Liver (tissue), 9 donors: ENCODE data around the gene ROPN1L. TPM values are rescaled to one million over a fixed set of nuclear protein-coding genes. Genes with fewer than 3 reads are reported as not detected.

Experiments used
- DNase-seq: peaks from one replicate; pipeline ENCODE4 v3.0.0-alpha.2; 2017; ENCODE audit warnings: low spot score
- H3K27ac ChIP-seq, 2 donors: one replicate each; pipeline ENCODE4 v1.7.0; 2013; ENCODE audit warnings: inconsistent platforms in 2 of 2, low read length in 2 of 2, control low read depth in 1 of 2, low read depth in 1 of 2, mild to moderate bottlenecking in 1 of 2
- H3K27me3 ChIP-seq, 4 donors: one replicate each; pipeline versions ENCODE4 v1.6.1 to v1.7.0; 2013; ENCODE audit warnings: low read length in 3 of 4, inconsistent platforms in 1 of 4, mild to moderate bottlenecking in 1 of 4, moderate library complexity in 1 of 4; ENCODE audit not compliant: control insufficient read depth in 4 of 4, insufficient read depth in 4 of 4
- H3K36me3 ChIP-seq, 4 donors: one replicate each; pipeline versions ENCODE4 v1.6.1 to v1.7.0; 2013; ENCODE audit warnings: low read length in 3 of 4, mild to moderate bottlenecking in 3 of 4, low read depth in 1 of 4, moderate library complexity in 1 of 4; ENCODE audit not compliant: control insufficient read depth in 4 of 4, insufficient read depth in 3 of 4
- H3K4me1 ChIP-seq, 4 donors: one replicate each; pipeline versions ENCODE4 v1.6.1 to v1.7.0; 2013; ENCODE audit warnings: low read length in 3 of 4, mild to moderate bottlenecking in 3 of 4, moderate library complexity in 1 of 4; ENCODE audit not compliant: control insufficient read depth in 4 of 4, insufficient read depth in 4 of 4
- H3K4me3 ChIP-seq, 3 donors: one replicate each; pipeline versions ENCODE4 v1.6.1 to v1.7.0; 2013; ENCODE audit warnings: low read length in 3 of 3, control low read depth in 1 of 3, low read depth in 1 of 3, mild to moderate bottlenecking in 1 of 3
- H3K9ac ChIP-seq, 2 donors: one replicate each; pipeline ENCODE4 v1.7.0; 2013; ENCODE audit warnings: low read length in 2 of 2, mild to moderate bottlenecking in 2 of 2, moderate library complexity in 2 of 2, control low read depth in 1 of 2, low read depth in 1 of 2
- H3K9me3 ChIP-seq, 4 donors: one replicate each; pipeline versions ENCODE4 v1.6.1 to v1.7.0; 2013; ENCODE audit warnings: low read length in 3 of 4; ENCODE audit not compliant: control insufficient read depth in 4 of 4
- CTCF ChIP-seq: fragments of 150-350 bp; IDR thresholded peaks from 2 replicates; pipeline ENCODE4 v1.5.1; 2017; ENCODE audit warnings: improper control_type of control experiment, low read depth, low read length; ENCODE audit not compliant: missing input control
- EGR1 ChIP-seq, 2 donors: IDR thresholded peaks; 2 replicates each; pipeline ENCODE4 v1.6.1; 2016 to 2018; ENCODE audit warnings: antibody characterized with exemption in 2 of 2, low read depth in 2 of 2
- FOXA1 ChIP-seq: IDR thresholded peaks from 2 replicates; pipeline ENCODE4 v1.6.1; 2016; ENCODE audit warnings: antibody characterized with exemption
- FOXA2 ChIP-seq: IDR thresholded peaks from 2 replicates; pipeline ENCODE4 v1.6.1; 2016; ENCODE audit warnings: antibody characterized with exemption
- GABPA ChIP-seq, 2 donors: IDR thresholded peaks in 1 of 2; conservative IDR thresholded peaks in 1 of 2; 2 replicates each; pipeline ENCODE4 v1.6.1; 2016; ENCODE audit warnings: antibody characterized with exemption in 2 of 2, mild to moderate bottlenecking in 1 of 2, moderate library complexity in 1 of 2
- HNF4A ChIP-seq, 2 donors: conservative IDR thresholded peaks; 2 replicates each; pipeline ENCODE4 v1.6.1; 2016; ENCODE audit warnings: antibody characterized with exemption in 2 of 2, mild to moderate bottlenecking in 2 of 2
- HNF4G ChIP-seq: IDR thresholded peaks from 2 replicates; pipeline ENCODE4 v1.6.1; 2016; ENCODE audit warnings: antibody characterized with exemption
- JUND ChIP-seq, 2 donors: IDR thresholded peaks; 2 replicates each; pipeline ENCODE4 v1.6.1; 2016; ENCODE audit warnings: antibody characterized with exemption in 2 of 2
- NR2F2 ChIP-seq: IDR thresholded peaks from 2 replicates; pipeline ENCODE4 v1.6.1; 2016; ENCODE audit warnings: antibody characterized with exemption
- RAD21 ChIP-seq, 2 donors: IDR thresholded peaks; 2 replicates each; pipeline ENCODE4 v1.6.1; 2016; ENCODE audit warnings: antibody characterized with exemption in 2 of 2, mild to moderate bottlenecking in 2 of 2
- REST ChIP-seq: IDR thresholded peaks from 2 replicates; pipeline ENCODE4 v1.6.1; 2016; ENCODE audit warnings: antibody characterized with exemption, mild to moderate bottlenecking
- SP1 ChIP-seq: IDR thresholded peaks from 2 replicates; pipeline ENCODE4 v1.6.1; 2018; ENCODE audit warnings: antibody characterized with exemption, mild to moderate bottlenecking
- TAF1 ChIP-seq: conservative IDR thresholded peaks from 2 replicates; pipeline ENCODE4 v1.6.1; 2016; ENCODE audit warnings: antibody characterized with exemption, mild to moderate bottlenecking
- YY1 ChIP-seq: IDR thresholded peaks from 2 replicates; pipeline ENCODE4 v1.6.1; 2016; ENCODE audit warnings: antibody characterized with exemption, mild to moderate bottlenecking
- WGBS: extraction: QIAGEN DNeasy Blood & Tissue Kit; methylation state at CpG from one replicate; pipeline ENCODE4 v1.1.7; 2013; 5-methylcytosine and 5-hydroxymethylcytosine counted together
- polyA plus RNA-seq, 2 donors: library from polyadenylated mRNA; stranded (reverse) in 1 of 2; unstranded in 1 of 2; fragments of 200-250 nt in 1 of 2; fragments of >200 nt in 1 of 2; fragmentation: Nextera tagmentation in 1 of 2; extraction: Ambion mirVana in 1 of 2; gene quantifications; one replicate each; pipeline versions ENCODE4 v1.2.1 to v1.2.3, GENCODE V29; 2013 to 2015
- total RNA-seq, 2 donors: library from RNA; depleted of rRNA; stranded (reverse); fragments of >200 nt; gene quantifications; one replicate each; pipeline ENCODE4 v1.2.3, GENCODE V29; 2014
- TF ChIP-seq, protein P1 (sequence below): IDR thresholded peaks from 2 replicates; pipeline ENCODE4 v1.6.1; 2016; ENCODE audit warnings: antibody characterized with exemption
- TF ChIP-seq, protein P2 (sequence below): IDR thresholded peaks from 2 replicates; pipeline ENCODE4 v1.6.1; 2016; ENCODE audit warnings: antibody characterized with exemption
- donor health status: healthy.
- donor health status: healthy.
- donor health status: healthy.
- donor health status: healthy.
- donor health status: healthy.

The ROPN1L gene
- total and polyA plus RNA-seq, 4 donors = 0.25 to 1.3 (median 0.87) TPM

- no peak for TF ChIP-seq NR2F2
- no peak for TF ChIP-seq FOXA1
- TF ChIP-seq RAD21 (IDR thresholded peaks at IDR 0.05) = no peak
- no peak for TF ChIP-seq EGR1 (IDR thresholded peaks at IDR 0.05; ENCODE audit: low read depth in 2 of 2)
- no peak for TF ChIP-seq YY1
- TF ChIP-seq FOXA2 = no peak
Observed at GRCh38 chr5:10469253-10470050, 27.8 kb downstream of the ROPN1L start (continued).

- no peak overlapping the region for H3K9ac ChIP-seq
- no peaks in the 10 kb centered on the region for H3K4me1 ChIP-seq
- H3K27ac ChIP-seq = no peak overlapping the region
- TF ChIP-seq YY1 = no peak
- no peak for TF ChIP-seq JUND (IDR thresholded peaks at IDR 0.05)
- no peak for TF ChIP-seq GABPA (IDR thresholded peaks at IDR 0.05 in 1 of 2, conservative IDR thresholded peaks at IDR 0.05 in 1 of 2)
- no peak for TF ChIP-seq CTCF
- TF ChIP-seq HNF4A (conservative IDR thresholded peaks at IDR 0.05) = no peak
- TF ChIP-seq, protein P1, sequence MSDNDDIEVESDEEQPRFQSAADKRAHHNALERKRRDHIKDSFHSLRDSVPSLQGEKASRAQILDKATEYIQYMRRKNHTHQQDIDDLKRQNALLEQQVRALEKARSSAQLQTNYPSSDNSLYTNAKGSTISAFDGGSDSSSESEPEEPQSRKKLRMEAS = no peak
- no peak for TF ChIP-seq TAF1
- no peak for TF ChIP-seq SP1
- no peak for TF ChIP-seq RAD21 (IDR thresholded peaks at IDR 0.05)
- TF ChIP-seq, protein P2, sequence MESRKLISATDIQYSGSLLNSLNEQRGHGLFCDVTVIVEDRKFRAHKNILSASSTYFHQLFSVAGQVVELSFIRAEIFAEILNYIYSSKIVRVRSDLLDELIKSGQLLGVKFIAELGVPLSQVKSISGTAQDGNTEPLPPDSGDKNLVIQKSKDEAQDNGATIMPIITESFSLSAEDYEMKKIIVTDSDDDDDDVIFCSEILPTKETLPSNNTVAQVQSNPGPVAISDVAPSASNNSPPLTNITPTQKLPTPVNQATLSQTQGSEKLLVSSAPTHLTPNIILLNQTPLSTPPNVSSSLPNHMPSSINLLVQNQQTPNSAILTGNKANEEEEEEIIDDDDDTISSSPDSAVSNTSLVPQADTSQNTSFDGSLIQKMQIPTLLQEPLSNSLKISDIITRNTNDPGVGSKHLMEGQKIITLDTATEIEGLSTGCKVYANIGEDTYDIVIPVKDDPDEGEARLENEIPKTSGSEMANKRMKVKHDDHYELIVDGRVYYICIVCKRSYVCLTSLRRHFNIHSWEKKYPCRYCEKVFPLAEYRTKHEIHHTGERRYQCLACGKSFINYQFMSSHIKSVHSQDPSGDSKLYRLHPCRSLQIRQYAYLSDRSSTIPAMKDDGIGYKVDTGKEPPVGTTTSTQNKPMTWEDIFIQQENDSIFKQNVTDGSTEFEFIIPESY = no peak
- TF ChIP-seq HNF4G = no peak
- no peak for TF ChIP-seq NR2F2
- TF ChIP-seq REST = no peak
- WGBS = 90% methylated on average over 10 of the region's 10 CpGs
- peaks cover 0 to 2% (median under 1%) of the 10 kb centered on the region in 4 donors for H3K9me3 ChIP-seq
- H3K4me3 ChIP-seq = no peak overlapping the region
- H3K27me3 ChIP-seq = no peaks in the 10 kb centered on the region
- no peak for DNase-seq
- no peaks in the 10 kb centered on the region for H3K36me3 ChIP-seq
Observed at GRCh38 chr5:10470669-10471068, 29.0 kb downstream of the ROPN1L start.
